ENCODE measurements around the gene TTLL1.
"Not testable (repeated sequence)": the region's sequence is repeated elsewhere in the genome, so short reads cannot be mapped to it uniquely, and the experiment has no call there.

The TTLL1 gene

GRCh38 chr22:43012390-43012789, 76.8 kb downstream of the TTLL1 start:
- DNase-seq = peak; percentile 53

DNA sequence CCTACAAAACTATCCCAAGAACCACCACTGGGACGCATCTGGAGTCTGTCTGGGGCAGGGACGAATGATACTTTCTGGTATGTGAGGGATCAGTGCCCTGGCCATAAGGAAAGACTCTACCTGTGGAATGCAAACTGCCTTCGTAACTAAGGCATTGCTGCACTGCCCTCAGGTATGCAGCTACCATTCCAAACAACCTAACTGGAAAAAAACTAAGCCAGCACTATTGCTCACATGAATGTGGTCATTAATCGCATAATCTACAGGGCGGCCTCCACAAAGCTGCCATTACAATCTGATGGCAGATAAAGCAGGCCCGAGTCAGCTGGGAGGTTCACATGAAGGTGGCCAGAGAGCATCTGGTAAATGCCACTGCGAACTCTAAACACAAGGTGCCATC, 78.1 kb downstream of the TTLL1 start:
- no peak for DNase-seq

- DNase-seq = no peak
Measured at GRCh38 chr22:43009444-43009843, 79.7 kb downstream of the TTLL1 start.

GRCh38 chr22:43008921-43009320, 80.3 kb downstream of the TTLL1 start:
- no peak for DNase-seq

GRCh38 chr22:43008509-43008908, 80.7 kb downstream of the TTLL1 start:
- DNase-seq = peak; percentile 38

GRCh38 chr22:43007519-43008102, 81.6 kb downstream of the TTLL1 start:
- DNase-seq = peak; percentile 60

- DNase-seq = no peak
Measured at GRCh38 chr22:43006753-43007152, 82.4 kb downstream of the TTLL1 start.

DNA sequence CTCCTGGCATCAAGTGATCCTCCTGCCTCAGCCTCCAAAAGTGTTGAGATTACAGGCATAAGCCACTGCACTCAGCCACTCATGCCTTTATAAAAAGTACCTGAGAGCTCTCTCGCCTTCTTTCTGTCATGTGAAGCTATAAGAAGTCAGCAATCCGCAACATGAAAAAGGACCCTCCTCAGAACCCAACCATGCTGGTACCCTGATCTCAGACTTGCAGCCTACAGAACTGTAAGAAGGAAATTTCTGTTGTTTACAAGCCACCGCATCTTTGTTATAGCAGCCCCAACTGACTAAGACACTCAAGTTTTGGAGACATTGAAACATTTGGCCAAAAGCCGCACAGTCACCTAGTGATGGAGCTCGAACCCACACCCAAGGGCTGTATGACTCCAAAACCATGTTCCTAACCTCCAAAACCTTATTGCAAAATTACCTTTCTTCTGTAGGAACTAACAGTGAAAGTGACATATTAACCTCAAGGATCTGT, 83.1 kb downstream of the TTLL1 start:
- DNase-seq = no peak

GRCh38 chr22:43005106-43005505, 84.1 kb downstream of the TTLL1 start:
- no peak for DNase-seq

DNA sequence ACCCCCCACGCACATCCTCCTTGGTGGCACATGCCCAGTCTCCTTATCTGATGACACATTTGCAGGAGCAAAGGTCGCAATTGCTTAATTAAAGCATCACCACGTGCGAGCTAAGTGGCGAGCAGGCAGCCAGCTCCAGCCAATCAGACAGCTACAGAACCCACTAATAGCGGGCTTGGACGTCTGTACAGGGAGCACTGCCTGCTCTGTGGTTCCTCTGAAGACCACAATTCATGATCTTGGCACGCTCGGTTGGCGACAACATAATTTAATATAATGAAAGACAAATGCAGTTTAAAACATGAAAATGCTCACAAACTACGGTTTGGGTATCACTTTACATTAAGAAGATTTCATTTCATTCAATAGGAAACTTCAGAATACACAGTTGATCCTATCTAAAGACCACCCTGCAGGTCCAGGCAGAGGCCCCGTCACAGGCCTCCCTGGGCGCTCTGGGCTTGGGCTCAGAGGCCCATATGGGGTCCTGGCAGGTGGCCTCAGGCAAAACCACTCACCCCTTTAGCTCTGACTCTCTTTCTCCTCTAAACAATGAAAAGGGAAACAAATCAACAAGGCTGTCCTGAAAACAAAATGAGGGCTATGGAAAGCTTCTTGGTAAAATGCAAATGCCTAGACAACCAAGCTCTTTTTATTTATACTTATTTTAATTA, 84.7 kb downstream of the TTLL1 start:
- DNase-seq = peak; percentile 58

DNA sequence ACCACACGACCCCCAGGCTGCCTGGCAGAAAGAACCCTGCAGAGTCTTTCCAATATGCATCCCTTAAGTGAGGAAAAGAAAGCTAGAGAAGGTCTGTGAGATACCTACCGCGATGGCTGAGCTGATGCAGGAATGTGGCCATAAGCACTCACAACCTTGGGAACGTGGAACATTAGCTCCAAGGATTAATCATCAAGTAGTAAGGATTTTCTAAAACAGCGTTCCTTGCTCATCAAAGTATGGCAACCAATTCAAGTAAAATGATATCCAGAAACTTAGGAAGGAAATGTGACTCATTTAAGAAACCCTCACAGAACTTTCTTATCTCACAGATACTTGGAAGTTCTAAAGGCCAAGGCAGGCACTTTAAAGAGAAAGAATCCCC, 87.0 kb downstream of the TTLL1 start:
- DNase-seq = peak; percentile 90

DNA sequence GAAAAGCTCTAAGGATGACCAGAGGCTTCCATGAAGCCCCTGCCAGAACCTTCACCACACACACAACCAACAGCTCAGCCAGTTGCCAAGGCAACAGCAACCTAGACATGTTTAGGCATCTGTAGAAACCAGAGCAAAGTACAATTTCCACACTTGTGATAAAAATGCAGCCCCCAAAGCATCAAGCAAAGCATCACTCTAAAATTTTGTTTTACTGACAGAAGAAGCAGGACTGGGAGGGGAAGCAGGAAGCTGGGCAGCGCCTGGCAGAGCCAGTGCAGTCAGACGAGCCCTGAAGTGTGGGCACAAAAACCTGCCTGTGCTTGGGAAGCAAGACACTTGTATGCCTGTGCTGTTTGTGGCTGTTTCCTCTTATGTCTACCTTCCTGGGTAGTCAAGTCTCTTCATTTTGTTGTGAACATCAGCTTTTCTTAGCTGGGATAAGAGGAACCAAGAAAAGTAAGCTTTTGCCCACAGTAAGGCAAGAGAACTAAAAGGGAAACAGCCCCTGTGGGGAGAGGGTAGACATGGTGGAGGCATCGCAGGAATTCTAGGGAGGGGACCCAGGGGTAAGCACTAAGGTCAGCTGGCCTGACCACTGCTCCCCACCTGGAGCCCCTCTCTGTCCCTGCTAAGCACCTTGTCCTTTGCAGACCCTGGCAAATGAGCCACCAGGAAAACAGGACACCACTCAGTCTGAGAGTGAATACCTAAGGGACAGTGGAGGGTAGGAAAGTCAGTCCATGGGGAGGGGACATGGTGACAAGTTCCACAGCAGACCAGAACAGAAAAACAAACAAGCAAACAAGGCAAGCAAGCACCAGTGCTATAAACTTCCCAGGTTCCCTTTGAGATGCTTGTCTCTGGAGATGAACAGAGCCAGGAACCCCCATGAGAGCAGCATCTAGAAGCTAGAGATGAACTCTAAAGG, 87.7 kb downstream of the TTLL1 start:
- DNase-seq = no peak

- peak; percentile 70 for DNase-seq
Measured at GRCh38 chr22:43000441-43001175, 88.6 kb downstream of the TTLL1 start.

DNA sequence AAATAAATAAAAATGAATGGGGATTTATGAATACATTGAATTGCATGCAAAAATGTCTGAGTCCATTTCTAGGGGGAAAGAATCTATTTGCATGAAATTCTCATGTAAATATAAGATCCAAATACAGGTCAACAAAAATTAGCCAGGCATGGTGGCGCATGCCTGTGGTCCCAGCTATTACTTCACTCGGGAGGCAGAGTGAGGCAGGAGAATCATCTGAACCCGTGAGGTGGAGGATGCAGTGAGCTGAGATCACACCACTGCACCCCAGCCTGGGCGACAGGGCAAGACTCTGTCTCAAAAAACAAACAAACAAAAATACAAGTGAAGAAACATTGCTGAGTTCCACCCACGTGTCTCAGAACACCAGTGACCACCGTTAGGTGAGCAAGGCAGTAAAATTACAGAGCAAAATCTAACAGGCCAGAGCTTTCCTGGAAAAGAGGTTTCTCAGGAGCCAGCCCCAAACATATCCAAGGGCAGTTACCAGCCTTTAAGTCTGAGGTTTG, 91.6 kb downstream of the TTLL1 start:
- no peak for DNase-seq

GRCh38 chr22:42996646-42997365, 92.4 kb downstream of the TTLL1 start:
- no peak for DNase-seq

GRCh38 chr22:42995654-42996053, 93.5 kb downstream of the TTLL1 start:
- not testable (repeated sequence) for DNase-seq

- DNase-seq = peak; percentile 95
Measured at GRCh38 chr22:42994917-42995562, 94.2 kb downstream of the TTLL1 start.

DNA sequence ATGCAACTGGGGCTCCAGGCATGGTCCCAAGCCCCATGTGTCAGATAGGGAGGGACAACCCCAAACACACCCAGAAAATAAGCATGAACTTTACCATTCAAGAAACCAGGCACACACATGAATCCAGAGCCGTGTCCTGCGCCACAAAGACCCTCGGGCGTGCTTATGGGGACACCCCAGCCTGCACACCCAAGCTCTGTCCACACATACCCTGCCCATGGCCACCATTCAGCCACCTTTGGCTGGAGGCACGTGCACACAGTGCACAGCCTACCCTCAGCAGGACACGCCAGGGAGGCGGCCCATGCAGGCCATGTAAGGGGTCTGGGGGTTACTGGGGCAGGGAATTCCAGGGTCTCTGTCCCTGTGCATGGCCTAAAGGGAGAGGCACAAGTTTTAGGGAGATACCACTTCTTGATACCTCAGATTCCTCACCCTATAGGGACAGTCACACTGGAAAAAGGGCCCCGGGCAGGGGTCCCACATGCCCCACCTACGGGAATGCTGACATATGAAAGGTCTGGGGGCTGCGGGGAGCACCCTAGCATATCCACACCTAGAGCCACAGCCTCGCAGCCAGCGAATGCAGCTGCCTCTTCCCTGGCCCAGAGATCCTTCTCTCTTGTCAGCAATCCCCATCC, 94.8 kb downstream of the TTLL1 start:
- DNase-seq = no peak

- peak; percentile 82 for DNase-seq
Measured at GRCh38 chr22:42993651-42994275, 95.4 kb downstream of the TTLL1 start.

DNA sequence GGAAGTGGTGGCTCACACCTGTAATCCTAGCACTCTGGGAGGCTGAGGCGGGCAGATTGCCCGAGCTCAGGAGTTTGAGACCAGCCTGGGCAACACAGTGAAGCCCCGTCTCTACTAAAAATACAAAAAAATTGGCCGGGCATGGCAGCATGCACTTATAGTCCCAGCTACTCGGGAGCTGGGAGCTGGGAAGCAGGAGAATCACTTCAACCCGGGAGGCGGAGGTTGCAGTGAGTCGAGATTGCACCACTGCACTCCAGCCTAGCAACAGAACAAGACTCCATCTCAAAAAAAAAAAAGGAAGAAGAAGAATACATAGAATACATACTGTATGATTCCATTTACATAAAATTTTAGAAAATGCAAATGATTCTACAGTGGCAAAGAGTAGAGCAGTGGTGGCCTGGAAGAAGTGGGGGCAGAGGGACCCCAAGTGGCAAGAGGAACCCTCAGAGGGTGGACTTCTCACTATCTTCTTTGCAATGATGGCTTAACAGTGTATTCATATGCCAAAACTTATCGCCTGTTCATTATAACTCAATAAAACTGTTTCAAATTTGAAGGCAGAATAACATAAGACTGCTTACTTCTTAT, 96.2 kb downstream of the TTLL1 start:
- DNase-seq = no peak

Measured in fibroblast of skin of back (primary cell).